HG03565 (cell line): ENCODE measurements around the gene ATG4B.

ENCODE experiments used
- ATAC-seq: cut with Tn5 transposase; IDR thresholded peaks from one replicate; pipeline ENCODE4 v1.9.1; 2021; ENCODE audit warnings: mild to moderate bottlenecking, moderate library complexity; ENCODE audit not compliant: unreplicated experiment

ATG4B gene

GRCh38 chr2:241612156-241613016 lies 25.1 kb upstream of the ATG4B start:
- ATAC-seq, result no peak

GRCh38 chr2:241613017-241613780 lies 24.3 kb upstream of the ATG4B start:
- no peak for ATAC-seq

GRCh38 chr2:241615041-241615440 lies 22.5 kb upstream of the ATG4B start:
- no peak for ATAC-seq

GRCh38 chr2:241615522-241616052 lies 21.9 kb upstream of the ATG4B start:
- ATAC-seq, result no peak

GRCh38 chr2:241616168-241617125 lies 21.0 kb upstream of the ATG4B start:
- ATAC-seq, result no peak

GRCh38 chr2:241617431-241618154 lies 19.9 kb upstream of the ATG4B start:
- ATAC-seq, result no peak

- ATAC-seq, result no peak
These were observed 19.1 kb upstream of the ATG4B start for GRCh38 chr2:241618296-241618805.

GRCh38 chr2:241618829-241619228 lies 18.7 kb upstream of the ATG4B start:
- ATAC-seq, result no peak

GRCh38 chr2:241619597-241620418 lies 17.7 kb upstream of the ATG4B start:
- ATAC-seq, result no peak

- no peak for ATAC-seq
These were observed 17.1 kb upstream of the ATG4B start for GRCh38 chr2:241620419-241620769.

GRCh38 chr2:241627675-241628074 lies 9.8 kb upstream of the ATG4B start:
- ATAC-seq, result no peak

GRCh38 chr2:241629762-241630435 lies 7.6 kb upstream of the ATG4B start:
- ATAC-seq, result no peak

- no peak for ATAC-seq
These were observed 4.8 kb upstream of the ATG4B start for GRCh38 chr2:241632478-241633325.

- no peak for ATAC-seq
These were observed 3.9 kb upstream of the ATG4B start for GRCh38 chr2:241633561-241633960.

- ATAC-seq, result no peak
These were observed 1.7 kb upstream of the ATG4B start for GRCh38 chr2:241635756-241636155.

- peak; percentile 19 for ATAC-seq
These were observed 1.1 kb upstream of the ATG4B start for GRCh38 chr2:241636182-241637017.
